Right cardiac atrium (tissue), 5 donors: ENCODE measurements around the gene CAPSL. TPM values are rescaled to one million over a fixed set of nuclear protein-coding genes. Genes with fewer than 3 reads are reported as not detected.

Experiments
- ATAC-seq, 2 donors: fragments of 200-7000 bp; cut with Tn5 transposase; one replicate each; pipeline versions ENCODE4 v1.8.0 to v1.9.1; 2020; ENCODE audit warnings: moderate library complexity in 2 of 2, mild to moderate bottlenecking in 1 of 2
- DNase-seq, 3 donors: peaks; one replicate each; pipeline ENCODE4 v3.0.0-alpha.2; 2020
- H3K27ac ChIP-seq: one replicate; pipeline ENCODE4 v1.5.1; 2013; ENCODE audit warnings: mild to moderate bottlenecking, low read length, control low read depth, moderate library complexity
- H3K27me3 ChIP-seq: one replicate; pipeline ENCODE4 v1.6.1; 2013; ENCODE audit not compliant: control insufficient read depth, insufficient read depth
- H3K4me1 ChIP-seq: one replicate; pipeline ENCODE4 v1.6.1; 2013; ENCODE audit warnings: low read length; ENCODE audit not compliant: control insufficient read depth, insufficient read depth
- H3K4me3 ChIP-seq: one replicate; pipeline ENCODE4 v1.5.1; 2013; ENCODE audit warnings: low read length, control low read depth
- H3K9me3 ChIP-seq: one replicate; pipeline ENCODE4 v1.6.1; 2013; ENCODE audit warnings: low read length; ENCODE audit not compliant: control insufficient read depth
- WGBS: extraction: QIAGEN DNeasy Blood & Tissue Kit; methylation state at CpG from one replicate; pipeline ENCODE4 v1.1.7; 2013; 5-methylcytosine and 5-hydroxymethylcytosine counted together
- intact Hi-C, 4 donors: fragments of 100-400 bp; cut with DNase I; formaldehyde crosslinking; loops; one replicate each; pipeline versions ENCODE4 v1.11.0 to v1.14.0; 2022 to 2023
- polyA plus RNA-seq: library from polyadenylated mRNA; stranded (reverse); fragments of 200-250 nt; gene quantifications from one replicate; pipeline ENCODE4 v1.2.3, GENCODE V29; 2013
- total RNA-seq, 4 donors: library from RNA; stranded (reverse); fragmentation: NEBNext Ultra II Directional; extraction: Animal tissue kit (Norgen Biotek cat#: 25700); gene quantifications; one replicate each; pipeline ENCODE4 v1.2.1, GENCODE V29; 2021
- donor health status: healthy with polysubstance abuse.
- donor health status: DM: no; HTN: yes; CAD: no.
- donor health status: DM: no; HTN: no; CAD: no.
- donor health status: DM: no; HTN: yes; CAD: no; lungs with severe emphysema.
- donor health status: DM: yes; HTN: yes; CAD: no.

CAPSL gene
- total and polyA plus RNA-seq, 5 donors = not detected

GRCh38 chr5:35887321-35888100 is 50.9 kb downstream of the CAPSL start:
- 59% methylated on average over 5 of the region's 5 CpGs for WGBS
- no peak for ATAC-seq

GRCh38 chr5:35886381-35886780 is 52.0 kb downstream of the CAPSL start:
- DNase-seq = no peak
- Histone ChIP-seq H3K27ac (no peak overlapping the region), H3K27me3 (no peaks in the 10 kb centered on the region), H3K4me1 (no peaks in the 10 kb centered on the region), H3K4me3 (no peak overlapping the region), H3K9me3 (no peaks in the 10 kb centered on the region)
- ATAC-seq = no peak
- intact Hi-C loops = no loop called here
- 70% methylated on average over 3 of the region's 3 CpGs for WGBS

More at GRCh38 chr5:35887321-35888100, 50.9 kb downstream of the CAPSL start:
- Histone ChIP-seq H3K9me3 (no peaks in the 10 kb centered on the region), H3K27me3 (no peaks in the 10 kb centered on the region), H3K4me1 (no peaks in the 10 kb centered on the region), H3K27ac (no peak overlapping the region), H3K4me3 (no peak overlapping the region)
- intact Hi-C loops = no loop called here
- no peak for DNase-seq

- DNase-seq (no peak), ATAC-seq (no peak)
- Histone ChIP-seq H3K4me1 (no peaks in the 10 kb centered on the region), H3K9me3 (no peaks in the 10 kb centered on the region), H3K27ac (no peak overlapping the region), H3K27me3 (no peaks in the 10 kb centered on the region), H3K4me3 (no peak overlapping the region)
- intact Hi-C loops = no loop called here
Measured at GRCh38 chr5:35884773-35885172, 53.6 kb downstream of the CAPSL start.

- intact Hi-C loops = no loop called here
- Histone ChIP-seq H3K9me3 (no peaks in the 10 kb centered on the region), H3K4me3 (no peak overlapping the region), H3K27ac (no peak overlapping the region), H3K27me3 (no peaks in the 10 kb centered on the region), H3K4me1 (no peaks in the 10 kb centered on the region)
- ATAC-seq = no peak
- WGBS = 74% methylated on average over 1 of the region's 1 CpG
- DNase-seq = no peak
Measured at GRCh38 chr5:35884191-35884769, 54.1 kb downstream of the CAPSL start.

GRCh38 chr5:35881758-35882157 is 56.7 kb downstream of the CAPSL start:
- Histone ChIP-seq H3K9me3 (no peaks in the 10 kb centered on the region), H3K27ac (no peak overlapping the region), H3K4me1 (no peaks in the 10 kb centered on the region), H3K27me3 (no peaks in the 10 kb centered on the region), H3K4me3 (no peak overlapping the region)
- 70% methylated on average over 2 of the region's 2 CpGs for WGBS
- no peak for ATAC-seq
- DNase-seq = no peak
- intact Hi-C loops = no loop called here

GRCh38 chr5:35880156-35880555 is 58.3 kb downstream of the CAPSL start:
- intact Hi-C loops = no loop called here
- H3K4me1 ChIP-seq = no peaks in the 10 kb centered on the region
- H3K27ac ChIP-seq = no peak overlapping the region
- no peak overlapping the region for H3K4me3 ChIP-seq
- no peaks in the 10 kb centered on the region for H3K9me3 ChIP-seq
- no peaks in the 10 kb centered on the region for H3K27me3 ChIP-seq
- ATAC-seq (no peak), DNase-seq (no peak)
- 76% methylated on average over 1 of the region's 1 CpG for WGBS

GRCh38 chr5:35879649-35880048 is 58.8 kb downstream of the CAPSL start:
- intact Hi-C loops = no loop called here
- Histone ChIP-seq H3K9me3 (no peaks in the 10 kb centered on the region), H3K4me1 (no peaks in the 10 kb centered on the region), H3K27me3 (no peaks in the 10 kb centered on the region), H3K27ac (no peak overlapping the region), H3K4me3 (no peak overlapping the region)
- ATAC-seq (no peak), DNase-seq (no peak)

GRCh38 chr5:35879096-35879495 is 59.3 kb downstream of the CAPSL start:
- DNase-seq (no peak), ATAC-seq (no peak)
- WGBS = 85% methylated on average over 2 of the region's 2 CpGs
- Histone ChIP-seq H3K9me3 (no peaks in the 10 kb centered on the region), H3K27me3 (no peaks in the 10 kb centered on the region), H3K4me3 (no peak overlapping the region), H3K27ac (no peak overlapping the region), H3K4me1 (no peaks in the 10 kb centered on the region)
- intact Hi-C loops = no loop called here

- ATAC-seq (no peak), DNase-seq (no peak)
- H3K27me3 ChIP-seq = no peaks in the 10 kb centered on the region
- no peak overlapping the region for H3K4me3 ChIP-seq
- intact Hi-C loops = no loop called here
- no peaks in the 10 kb centered on the region for H3K4me1 ChIP-seq
- no peaks in the 10 kb centered on the region for H3K9me3 ChIP-seq
- H3K27ac ChIP-seq = no peak overlapping the region
Measured at GRCh38 chr5:35878079-35878478, 60.3 kb downstream of the CAPSL start.

GRCh38 chr5:35877655-35878054 is 60.8 kb downstream of the CAPSL start:
- H3K4me3 ChIP-seq = no peak overlapping the region
- H3K4me1 ChIP-seq = no peaks in the 10 kb centered on the region
- H3K27ac ChIP-seq = no peak overlapping the region
- ATAC-seq (no peak), DNase-seq (no peak)
- 72% methylated on average over 2 of the region's 2 CpGs for WGBS
- H3K27me3 ChIP-seq = no peaks in the 10 kb centered on the region
- intact Hi-C loops = no loop called here
- no peaks in the 10 kb centered on the region for H3K9me3 ChIP-seq

- intact Hi-C loops = no loop called here
Measured at GRCh38 chr5:35876922-35877321, 61.5 kb downstream of the CAPSL start.

More at GRCh38 chr5:35876922-35877321, 61.5 kb downstream of the CAPSL start:
- DNase-seq (no peak), ATAC-seq (peak in 1 of 2 donors; percentile 34)
- Histone ChIP-seq H3K27ac (no peak overlapping the region), H3K4me3 (no peak overlapping the region), H3K27me3 (no peaks in the 10 kb centered on the region), H3K4me1 (no peaks in the 10 kb centered on the region), H3K9me3 (no peaks in the 10 kb centered on the region)
- 53% methylated on average over 3 of the region's 3 CpGs for WGBS
